ENCODE results near the gene DNAAF1.

Gene DNAAF1

GRCh38 chr16:84119368-84119767 lies 25.7 kb upstream of the DNAAF1 start:
- peaks cover 31% of the 10 kb centered on the region for H3K79me2 ChIP-seq (ENCODE audit: control insufficient read depth, low read length)
- peaks cover 13% of the 10 kb centered on the region for H3K4me1 ChIP-seq (ENCODE audit: control insufficient read depth, low read length)
- TF ChIP-seq CTCF (IDR thresholded peaks at IDR 0.05; ENCODE audit: low read depth, low read length, poor library complexity, severe bottlenecking) (no peak), EZH2phosphoT487 (IDR thresholded peaks at IDR 0.05; ENCODE audit: borderline replicate concordance, low read length) (no peak)
- no peaks in the 10 kb centered on the region for H3K9me2 ChIP-seq (replicated peaks; ENCODE audit: control insufficient read depth, low read length)
- H3K4me2 ChIP-seq (ENCODE audit: low read length) = no peak overlapping the region
- no peaks in the 10 kb centered on the region for H3K27me3 ChIP-seq (ENCODE audit: control insufficient read depth, low read length)
- no peak overlapping the region for H3K27ac ChIP-seq (ENCODE audit: low read depth, low read length)
- no peak overlapping the region for H3K4me3 ChIP-seq (ENCODE audit: low read length)
- peaks cover 6% of the 10 kb centered on the region; the same call in 1 of the 2 replicates for H4K20me1 ChIP-seq (ENCODE audit: control insufficient read depth, insufficient read depth, low read depth, low read length)
- H3F3A ChIP-seq (ENCODE audit: control insufficient read depth, insufficient read depth) = peaks cover 3% of the 10 kb centered on the region; the same call in 1 of the 2 replicates
- no peaks in the 10 kb centered on the region for H3K9me3 ChIP-seq (ENCODE audit: control insufficient read depth, insufficient read depth, low read length)
- H3K36me3 ChIP-seq (ENCODE audit: control insufficient read depth, low read length) = peaks cover 18% of the 10 kb centered on the region

DNA sequence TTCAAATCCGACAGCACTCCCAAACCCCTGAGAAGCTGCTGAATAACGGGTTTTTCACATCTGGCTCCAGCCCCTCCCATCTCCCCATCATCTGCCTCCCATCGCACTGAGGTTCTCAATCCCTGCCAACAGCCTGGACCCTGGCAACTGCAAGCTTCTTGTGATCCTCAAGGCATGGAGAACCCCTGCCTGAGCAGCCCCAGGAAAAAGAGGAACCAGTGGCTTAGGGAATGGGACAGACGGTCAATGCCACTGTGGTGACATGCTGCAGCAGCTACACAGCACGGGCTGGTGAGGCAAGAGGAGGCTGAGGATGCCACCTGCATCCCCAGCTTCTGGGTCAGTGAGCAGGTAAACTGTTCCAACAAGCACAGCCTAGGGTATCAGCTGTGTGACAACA lies 25.1 kb upstream of the DNAAF1 start:
- H3F3A ChIP-seq (ENCODE audit: control insufficient read depth, insufficient read depth) = peaks cover 3% of the 10 kb centered on the region; the same call in 1 of the 2 replicates
- peaks cover 6% of the 10 kb centered on the region; the same call in 1 of the 2 replicates for H4K20me1 ChIP-seq (ENCODE audit: control insufficient read depth, insufficient read depth, low read depth, low read length)
- H3K9me3 ChIP-seq (ENCODE audit: control insufficient read depth, insufficient read depth, low read length) = no peaks in the 10 kb centered on the region
- H3K4me2 ChIP-seq (ENCODE audit: low read length) = no peak overlapping the region
- no peak overlapping the region for H3K4me3 ChIP-seq (ENCODE audit: low read length)
- H3K79me2 ChIP-seq (ENCODE audit: control insufficient read depth, low read length) = peaks cover 25% of the 10 kb centered on the region
- no peak for TF ChIP-seq EZH2phosphoT487 (IDR thresholded peaks at IDR 0.05; ENCODE audit: borderline replicate concordance, low read length)
- no peak for TF ChIP-seq CTCF (IDR thresholded peaks at IDR 0.05; ENCODE audit: low read depth, low read length, poor library complexity, severe bottlenecking)
- peaks cover 19% of the 10 kb centered on the region for H3K36me3 ChIP-seq (ENCODE audit: control insufficient read depth, low read length)
- H3K4me1 ChIP-seq (ENCODE audit: control insufficient read depth, low read length) = peaks cover 11% of the 10 kb centered on the region
- no peak overlapping the region for H3K27ac ChIP-seq (ENCODE audit: low read depth, low read length)
- H3K9me2 ChIP-seq (replicated peaks; ENCODE audit: control insufficient read depth, low read length) = no peaks in the 10 kb centered on the region
- H3K27me3 ChIP-seq (ENCODE audit: control insufficient read depth, low read length) = no peaks in the 10 kb centered on the region

DNA sequence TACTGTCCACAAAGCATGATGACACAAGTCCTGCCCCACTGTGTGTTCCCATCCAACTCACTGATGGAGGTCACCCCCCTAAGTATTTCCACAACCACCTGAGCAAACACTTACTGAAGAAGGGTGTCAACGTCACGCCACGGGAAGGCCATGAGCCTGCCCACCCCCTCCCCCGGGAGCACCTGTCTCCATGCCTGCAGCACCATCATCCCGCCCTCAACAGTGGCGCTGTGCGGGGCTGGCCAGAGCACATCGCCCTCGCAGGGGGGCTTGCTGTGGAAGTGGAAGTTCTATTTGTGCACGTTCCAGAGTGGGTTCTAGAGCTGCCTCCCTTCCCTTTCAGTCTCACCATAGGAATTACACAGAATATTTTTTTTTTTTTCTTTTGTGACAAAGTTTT lies 24.1 kb upstream of the DNAAF1 start:
- Histone ChIP-seq H3K79me2 (ENCODE audit: control insufficient read depth, low read length) (peaks cover 15% of the 10 kb centered on the region), H3K4me1 (ENCODE audit: control insufficient read depth, low read length) (peaks cover 4% of the 10 kb centered on the region), H3K27me3 (ENCODE audit: control insufficient read depth, low read length) (no peaks in the 10 kb centered on the region), H3K36me3 (ENCODE audit: control insufficient read depth, low read length) (peaks cover 14% of the 10 kb centered on the region), H3K9me2 (replicated peaks; ENCODE audit: control insufficient read depth, low read length) (no peaks in the 10 kb centered on the region), H3K27ac (ENCODE audit: low read depth, low read length) (no peak overlapping the region), H4K20me1 (ENCODE audit: control insufficient read depth, insufficient read depth, low read depth, low read length) (no peaks in the 10 kb centered on the region), H3K4me2 (ENCODE audit: low read length) (no peak overlapping the region), H3K9me3 (ENCODE audit: control insufficient read depth, insufficient read depth, low read length) (no peaks in the 10 kb centered on the region), H3F3A (ENCODE audit: control insufficient read depth, insufficient read depth) (peaks cover 2% of the 10 kb centered on the region; the same call in 1 of the 2 replicates), H3K4me3 (ENCODE audit: low read length) (no peak overlapping the region)
- TF ChIP-seq CTCF (IDR thresholded peaks at IDR 0.05; ENCODE audit: low read depth, low read length, poor library complexity, severe bottlenecking) (no peak), EZH2phosphoT487 (IDR thresholded peaks at IDR 0.05; ENCODE audit: borderline replicate concordance, low read length) (no peak)
